ENCODE results near the gene TRABD2B. TPM values are rescaled to one million over a fixed set of nuclear protein-coding genes. Genes with fewer than 3 reads are reported as not detected.

The TRABD2B gene
- total RNA-seq, 5 donors from 2014 or later (not counting 1 experiment from before 2014, with no cell fraction given), result not detected

DNA sequence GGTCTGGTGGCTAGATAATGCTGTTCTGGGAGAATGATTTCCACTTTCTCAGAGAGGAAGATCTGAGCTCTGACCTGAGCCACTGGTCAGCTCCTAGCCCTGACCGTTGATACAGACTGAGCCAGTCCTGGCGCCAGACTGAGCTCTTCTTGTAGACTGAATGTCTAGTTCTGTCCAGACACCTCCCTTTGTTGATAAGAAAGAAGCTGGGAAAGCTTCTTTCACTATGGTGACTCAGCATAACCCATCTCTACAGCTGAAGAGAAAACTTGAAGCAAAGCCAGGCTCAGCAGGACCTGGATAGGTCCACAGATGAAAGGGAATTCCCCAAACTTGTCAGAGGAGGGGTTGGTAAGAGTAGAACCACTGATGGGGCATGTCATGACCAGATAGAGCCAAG, 9.9 kb upstream of the TRABD2B start:
- CTCF ChIA-PET, result interaction anchor here in 1 of 2 donors (1.2 kb wide), 1 partner anchor 9 kb away, joined by 4 read pairs; no protein-coding TSS in a partner anchor
- H3K4me1 Mint-ChIP-seq, result no peaks in the 10 kb centered on the region

GRCh38 chr1:48006264-48006663, 9.1 kb upstream of the TRABD2B start:
- H3K9me3 ChIP-seq, result no peaks in the 10 kb centered on the region
- DNase-seq (no peak), ATAC-seq (replicated peaks in 1 of 4) (no peak)
- ChIA-PET POLR2A (no interaction called here), CTCF (no interaction called here)
- H3K4me3 ChIP-seq (ENCODE audit: control insufficient read depth in 1 of 2, extremely low read depth in 1 of 2, low read length in 1 of 2), result no peak overlapping the region
- no peak overlapping the region for H3K27ac ChIP-seq (ENCODE audit: low read length)
- Mint-ChIP-seq H3K27ac (no peak overlapping the region), H3K9me3 (no peaks in the 10 kb centered on the region), H3K4me1 (no peaks in the 10 kb centered on the region), H3K4me3 (no peak overlapping the region), H3K27me3 (peaks cover 0 to 5% of the 10 kb centered on the region in 2 donors), H3K36me3 (no peaks in the 10 kb centered on the region)
- H3K27me3 ChIP-seq (replicated peaks in 1 of 2; ENCODE audit: control insufficient read depth in 2 of 2, extremely low read depth in 1 of 2, insufficient read depth in 2 of 2, low read length in 1 of 2), result peaks cover 0 to 6% of the 10 kb centered on the region in 2 experiments
- H3K36me3 ChIP-seq (ENCODE audit: control insufficient read depth in 2 of 2, extremely low read depth in 1 of 2, insufficient read depth in 1 of 2, low read length in 1 of 2), result no peaks in the 10 kb centered on the region
- whole genome bisulfite sequencing (ENCODE audit: insufficient coverage), result 83% methylated on average over 1 of the region's 1 CpG
- no peaks in the 10 kb centered on the region for H3K4me1 ChIP-seq (ENCODE audit: control insufficient read depth in 1 of 2, extremely low read depth in 1 of 2, insufficient read depth in 2 of 2, low read length in 2 of 2)

More for the DNA sequence above, 9.9 kb upstream of the TRABD2B start:
- no peaks in the 10 kb centered on the region for H3K9me3 ChIP-seq
- H3K4me1 ChIP-seq (ENCODE audit: control insufficient read depth in 1 of 2, extremely low read depth in 1 of 2, insufficient read depth in 2 of 2, low read length in 2 of 2), result no peaks in the 10 kb centered on the region
- DNase-seq (no peak), ATAC-seq (replicated peaks in 1 of 4) (no peak)
- H3K27ac ChIP-seq (ENCODE audit: low read length), result no peak overlapping the region
- H3K4me3 ChIP-seq (ENCODE audit: control insufficient read depth in 1 of 2, extremely low read depth in 1 of 2, low read length in 1 of 2), result no peak overlapping the region
- peaks cover 0 to 1% of the 10 kb centered on the region in 2 donors for H3K27me3 Mint-ChIP-seq
- H3K27ac Mint-ChIP-seq, result no peak overlapping the region
- POLR2A ChIA-PET, result no interaction called here
- H3K27me3 ChIP-seq (replicated peaks in 1 of 2; ENCODE audit: control insufficient read depth in 2 of 2, extremely low read depth in 1 of 2, insufficient read depth in 2 of 2, low read length in 1 of 2), result peaks cover 0 to 6% of the 10 kb centered on the region in 2 experiments
- H3K36me3 Mint-ChIP-seq, result no peaks in the 10 kb centered on the region
- no peaks in the 10 kb centered on the region for H3K9me3 Mint-ChIP-seq
- no CpG with 5 or more reads among the region's 2 CpGs for WGBS (ENCODE audit: insufficient coverage)
- no peaks in the 10 kb centered on the region for H3K36me3 ChIP-seq (ENCODE audit: control insufficient read depth in 2 of 2, extremely low read depth in 1 of 2, insufficient read depth in 1 of 2, low read length in 1 of 2)
- H3K4me3 Mint-ChIP-seq, result no peak overlapping the region

- ATAC-seq (replicated peaks in 1 of 4), result no peak
- WGBS (ENCODE audit: insufficient coverage), result 91% methylated on average over 8 of the region's 8 CpGs
- H3K4me1 ChIP-seq (ENCODE audit: control insufficient read depth in 1 of 2, extremely low read depth in 1 of 2, insufficient read depth in 2 of 2, low read length in 2 of 2), result no peaks in the 10 kb centered on the region
Measured at GRCh38 chr1:48005253-48006117, 8.3 kb upstream of the TRABD2B start.

DNA sequence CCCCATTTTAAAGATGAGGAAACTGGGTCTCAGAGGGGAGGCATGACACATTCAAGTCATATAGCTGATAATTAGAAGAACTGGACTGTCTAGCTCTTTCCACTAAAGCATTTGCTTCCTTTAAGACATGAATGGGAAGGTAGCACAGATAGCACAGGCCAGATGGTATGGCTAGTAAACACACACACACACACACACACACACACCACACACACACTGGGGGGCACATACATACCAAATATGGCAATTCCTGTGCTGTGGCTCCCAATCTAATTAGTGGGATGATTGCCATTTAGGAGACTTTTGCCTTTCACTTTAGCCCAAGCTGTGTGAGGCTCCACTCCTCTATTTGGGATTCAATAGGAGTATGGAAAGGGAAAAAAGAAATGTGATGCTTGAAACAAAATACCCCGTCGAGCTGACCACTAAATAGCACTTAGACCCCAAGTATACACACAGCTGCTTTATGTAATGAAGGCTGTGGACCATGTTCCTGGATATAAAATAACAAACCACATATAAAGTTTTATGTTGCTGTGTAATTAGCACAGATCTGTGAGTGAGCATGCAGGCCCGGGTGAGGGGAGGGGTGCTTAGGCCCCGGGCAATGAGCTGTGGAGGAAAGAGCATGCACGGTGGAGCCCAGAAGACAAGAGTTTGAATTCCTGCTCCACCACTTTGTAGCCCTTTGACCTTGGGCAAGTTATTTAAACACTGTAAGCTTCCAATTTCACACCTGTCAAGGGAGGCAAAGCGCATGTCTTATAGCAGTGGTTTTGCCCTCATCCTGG, 6.8 kb upstream of the TRABD2B start:
- H3K27me3 ChIP-seq (replicated peaks in 1 of 2; ENCODE audit: control insufficient read depth in 2 of 2, extremely low read depth in 1 of 2, insufficient read depth in 2 of 2, low read length in 1 of 2), result peaks cover 2 to 14% of the 10 kb centered on the region in 2 experiments
- CTCF ChIA-PET, result no interaction called here
- no peak for ATAC-seq (replicated peaks in 1 of 4)
- DNase-seq, result no peak
- H3K27ac ChIP-seq (ENCODE audit: low read length), result no peak overlapping the region
- H3K4me3 ChIP-seq (ENCODE audit: control insufficient read depth in 1 of 2, extremely low read depth in 1 of 2, low read length in 1 of 2), result no peak overlapping the region
- Mint-ChIP-seq H3K4me3 (no peak overlapping the region), H3K27me3 (peaks cover 8 to 13% of the 10 kb centered on the region in 2 donors), H3K36me3 (no peaks in the 10 kb centered on the region), H3K27ac (no peak overlapping the region), H3K4me1 (no peaks in the 10 kb centered on the region), H3K9me3 (no peaks in the 10 kb centered on the region)
- no peaks in the 10 kb centered on the region for H3K36me3 ChIP-seq (ENCODE audit: control insufficient read depth in 2 of 2, extremely low read depth in 1 of 2, insufficient read depth in 1 of 2, low read length in 1 of 2)
- POLR2A ChIA-PET, result no interaction called here
- WGBS (ENCODE audit: insufficient coverage), result no CpG with 5 or more reads among the region's 6 CpGs
- H3K9me3 ChIP-seq, result no peaks in the 10 kb centered on the region
- no peaks in the 10 kb centered on the region for H3K4me1 ChIP-seq (ENCODE audit: control insufficient read depth in 1 of 2, extremely low read depth in 1 of 2, insufficient read depth in 2 of 2, low read length in 2 of 2)

More at GRCh38 chr1:48005253-48006117, 8.3 kb upstream of the TRABD2B start:
- no peaks in the 10 kb centered on the region for H3K36me3 ChIP-seq (ENCODE audit: control insufficient read depth in 2 of 2, extremely low read depth in 1 of 2, insufficient read depth in 1 of 2, low read length in 1 of 2)
- ChIA-PET CTCF (no interaction called here), POLR2A (no interaction called here)
- H3K4me3 ChIP-seq (ENCODE audit: control insufficient read depth in 1 of 2, extremely low read depth in 1 of 2, low read length in 1 of 2), result no peak overlapping the region
- no peaks in the 10 kb centered on the region for H3K9me3 ChIP-seq
- Mint-ChIP-seq H3K9me3 (no peaks in the 10 kb centered on the region), H3K36me3 (no peaks in the 10 kb centered on the region), H3K4me1 (no peaks in the 10 kb centered on the region), H3K4me3 (no peak overlapping the region), H3K27ac (no peak overlapping the region), H3K27me3 (peaks cover 0 to 5% of the 10 kb centered on the region in 2 donors)
- DNase-seq, result no peak
- no peak overlapping the region for H3K27ac ChIP-seq (ENCODE audit: low read length)
- peaks cover 0 to 13% of the 10 kb centered on the region in 2 experiments for H3K27me3 ChIP-seq (replicated peaks in 1 of 2; ENCODE audit: control insufficient read depth in 2 of 2, extremely low read depth in 1 of 2, insufficient read depth in 2 of 2, low read length in 1 of 2)

- peaks cover 2 to 30% of the 10 kb centered on the region in 2 experiments for H3K27me3 ChIP-seq (replicated peaks in 1 of 2; ENCODE audit: control insufficient read depth in 2 of 2, extremely low read depth in 1 of 2, insufficient read depth in 2 of 2, low read length in 1 of 2)
- DNase-seq (no peak), ATAC-seq (replicated peaks in 1 of 4) (no peak)
- Mint-ChIP-seq H3K27ac (no peak overlapping the region), H3K4me3 (no peak overlapping the region), H3K4me1 (peaks cover 0 to 4% (median 3%) of the 10 kb centered on the region in 3 donors), H3K36me3 (no peaks in the 10 kb centered on the region), H3K27me3 (peaks cover 22 to 26% of the 10 kb centered on the region in 2 donors), H3K9me3 (no peaks in the 10 kb centered on the region)
- peaks cover 2 to 3% of the 10 kb centered on the region in 2 experiments for H3K4me1 ChIP-seq (ENCODE audit: control insufficient read depth in 1 of 2, extremely low read depth in 1 of 2, insufficient read depth in 2 of 2, low read length in 2 of 2)
- 61% methylated on average over 2 of the region's 2 CpGs for WGBS (ENCODE audit: insufficient coverage)
- no peaks in the 10 kb centered on the region for H3K36me3 ChIP-seq (ENCODE audit: control insufficient read depth in 2 of 2, extremely low read depth in 1 of 2, insufficient read depth in 1 of 2, low read length in 1 of 2)
- no peak overlapping the region for H3K4me3 ChIP-seq (ENCODE audit: control insufficient read depth in 1 of 2, extremely low read depth in 1 of 2, low read length in 1 of 2)
- ChIA-PET CTCF (no interaction called here), POLR2A (no interaction called here)
- no peaks in the 10 kb centered on the region for H3K9me3 ChIP-seq
- no peak overlapping the region for H3K27ac ChIP-seq (ENCODE audit: low read length)
Measured at GRCh38 chr1:48002142-48002541, 5.0 kb upstream of the TRABD2B start.

DNA sequence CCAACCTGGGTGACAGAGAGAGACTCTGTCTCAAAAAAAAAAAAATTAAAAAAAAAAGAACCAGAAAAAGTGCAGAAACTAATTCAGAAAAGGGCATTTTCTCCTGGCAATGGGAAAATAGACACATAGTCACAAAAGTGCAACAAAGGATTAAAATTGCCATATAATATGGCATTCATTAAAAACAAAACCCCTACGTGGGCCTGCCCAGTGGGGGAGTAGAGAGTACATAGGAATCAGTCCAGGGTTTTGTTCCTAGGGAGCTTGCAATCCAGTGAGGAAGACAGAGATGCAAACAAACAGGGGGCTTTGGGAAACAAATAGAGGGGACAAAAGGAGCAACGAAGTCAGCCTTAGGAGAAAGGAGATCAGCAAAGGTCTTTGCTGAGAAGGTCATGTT, 4.5 kb upstream of the TRABD2B start:
- H3K27me3 ChIP-seq (replicated peaks in 1 of 2; ENCODE audit: control insufficient read depth in 2 of 2, extremely low read depth in 1 of 2, insufficient read depth in 2 of 2, low read length in 1 of 2), result peaks cover 2 to 30% of the 10 kb centered on the region in 2 experiments
- H3K4me1 ChIP-seq (ENCODE audit: control insufficient read depth in 1 of 2, extremely low read depth in 1 of 2, insufficient read depth in 2 of 2, low read length in 2 of 2), result peaks cover 2 to 4% of the 10 kb centered on the region in 2 experiments
- no peaks in the 10 kb centered on the region for H3K36me3 ChIP-seq (ENCODE audit: control insufficient read depth in 2 of 2, extremely low read depth in 1 of 2, insufficient read depth in 1 of 2, low read length in 1 of 2)
- H3K27me3 Mint-ChIP-seq, result peaks cover 22 to 26% of the 10 kb centered on the region in 2 donors
- no peak overlapping the region for H3K4me3 Mint-ChIP-seq
- H3K27ac ChIP-seq (ENCODE audit: low read length), result no peak overlapping the region
- no peaks in the 10 kb centered on the region for H3K36me3 Mint-ChIP-seq
- H3K9me3 ChIP-seq, result no peaks in the 10 kb centered on the region
- whole genome bisulfite sequencing (ENCODE audit: insufficient coverage), result 67% methylated on average over 1 of the region's 2 CpGs
- ChIA-PET CTCF (no interaction called here), POLR2A (no interaction called here)
- H3K9me3 Mint-ChIP-seq, result no peaks in the 10 kb centered on the region
- H3K27ac Mint-ChIP-seq, result no peak overlapping the region
- DNase-seq (no peak), ATAC-seq (replicated peaks in 1 of 4) (no peak)
- peaks cover 0 to 4% (median 3%) of the 10 kb centered on the region in 3 donors for H3K4me1 Mint-ChIP-seq
- no peak overlapping the region for H3K4me3 ChIP-seq (ENCODE audit: control insufficient read depth in 1 of 2, extremely low read depth in 1 of 2, low read length in 1 of 2)
